ENCODE data around the gene CBX1. TPM values are rescaled to one million over a fixed set of nuclear protein-coding genes. Genes with fewer than 3 reads are reported as not detected.

CBX1 gene
- total and polyA plus RNA-seq, 2 of the 13 experiments (the other 11 are each of a cell fraction or from before 2014, with no cell fraction given), result 17.8 to 108 TPM

DNA sequence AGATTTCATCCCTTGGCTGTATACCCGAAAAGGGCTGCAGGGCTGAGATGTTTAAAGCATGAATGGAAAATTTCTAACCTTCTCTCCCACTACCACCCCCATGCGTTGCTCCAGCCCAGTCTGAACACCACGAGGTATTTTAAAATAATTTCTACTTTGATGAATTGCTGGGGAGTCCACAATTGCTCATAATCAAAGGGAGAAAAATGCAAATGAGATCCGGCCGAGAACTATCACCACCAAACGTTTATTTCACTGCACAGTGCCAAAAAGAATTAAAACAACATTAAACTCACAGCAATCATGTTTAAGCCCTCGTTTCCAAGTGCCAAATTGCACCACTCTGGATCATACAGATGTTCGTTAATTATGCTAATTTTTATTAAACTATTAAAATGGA is 43.0 kb upstream of the CBX1 start (continued):
- TF ChIP-seq ATAD3A (CRISPR knock-in tag; IDR thresholded peaks at IDR 0.05) (no peak), FOXC1 (CRISPR knock-in tag; IDR thresholded peaks at IDR 0.05; ENCODE audit: borderline replicate concordance) (no peak), SOX5 (CRISPR knock-in tag; IDR thresholded peaks at IDR 0.05; ENCODE audit: borderline replicate concordance) (no peak), SMAD3 (CRISPR knock-in tag; IDR thresholded peaks at IDR 0.05) (no peak), ZBTB2 (CRISPR knock-in tag; IDR thresholded peaks at IDR 0.05; ENCODE audit: low read depth) (no peak)

GRCh38 chr17:48143629-48144028 is 42.4 kb upstream of the CBX1 start:
- DNase-seq (ENCODE audit: low spot score) (no peak), FAIRE-seq (no peak), ATAC-seq (no peak; the same call in 1 of the 3 replicates)
- Histone ChIP-seq H3K36me3 (replicated peaks in 1 of 2; ENCODE audit: control insufficient read depth in 1 of 2, insufficient read depth in 2 of 2, low read length in 2 of 2) (no peaks in the 10 kb centered on the region), H3K79me2 (ENCODE audit: insufficient read depth, low read length) (no peaks in the 10 kb centered on the region), H4K20me1 (ENCODE audit: insufficient read depth, low read length) (no peaks in the 10 kb centered on the region), H3K4me1 (ENCODE audit: insufficient read depth, low read length) (no peaks in the 10 kb centered on the region), H3K27ac (ENCODE audit: extremely low read length, insufficient read depth, low read length) (no peak overlapping the region), H3K27me3 (ENCODE audit: control insufficient read depth in 1 of 2, insufficient read depth in 2 of 2, low read length in 2 of 2) (peaks cover 0 to 25% of the 10 kb centered on the region in 2 experiments; a peak in 3 of 5 replicates), H3K9me3 (ENCODE audit: low read length) (no peaks in the 10 kb centered on the region), H2AFZ (ENCODE audit: low read length) (no peak overlapping the region), H3K4me3 (replicated peaks in 1 of 3; ENCODE audit: insufficient read depth in 1 of 3, low read depth in 2 of 3, low read length in 3 of 3) (no peak overlapping the region), H3K9ac (ENCODE audit: insufficient read depth, low read depth, low read length) (no peak overlapping the region), H3K4me2 (ENCODE audit: low read depth, low read length) (no peak overlapping the region)
- intact Hi-C loops (cut with micrococcal nuclease; ENCODE audit: unreplicated experiment), result no loop called here
- BruUV-seq (replicated peaks), result no TSS peak
- TF ChIP-seq, protein P1, sequence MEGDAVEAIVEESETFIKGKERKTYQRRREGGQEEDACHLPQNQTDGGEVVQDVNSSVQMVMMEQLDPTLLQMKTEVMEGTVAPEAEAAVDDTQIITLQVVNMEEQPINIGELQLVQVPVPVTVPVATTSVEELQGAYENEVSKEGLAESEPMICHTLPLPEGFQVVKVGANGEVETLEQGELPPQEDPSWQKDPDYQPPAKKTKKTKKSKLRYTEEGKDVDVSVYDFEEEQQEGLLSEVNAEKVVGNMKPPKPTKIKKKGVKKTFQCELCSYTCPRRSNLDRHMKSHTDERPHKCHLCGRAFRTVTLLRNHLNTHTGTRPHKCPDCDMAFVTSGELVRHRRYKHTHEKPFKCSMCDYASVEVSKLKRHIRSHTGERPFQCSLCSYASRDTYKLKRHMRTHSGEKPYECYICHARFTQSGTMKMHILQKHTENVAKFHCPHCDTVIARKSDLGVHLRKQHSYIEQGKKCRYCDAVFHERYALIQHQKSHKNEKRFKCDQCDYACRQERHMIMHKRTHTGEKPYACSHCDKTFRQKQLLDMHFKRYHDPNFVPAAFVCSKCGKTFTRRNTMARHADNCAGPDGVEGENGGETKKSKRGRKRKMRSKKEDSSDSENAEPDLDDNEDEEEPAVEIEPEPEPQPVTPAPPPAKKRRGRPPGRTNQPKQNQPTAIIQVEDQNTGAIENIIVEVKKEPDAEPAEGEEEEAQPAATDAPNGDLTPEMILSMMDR (CRISPR knock-in tag; IDR thresholded peaks at IDR 0.05), result 0 out of 2 replicates have a peak, but pooled peaks have one; percentile 22
- TF ChIP-seq ZNF570 (CRISPR knock-in tag; IDR thresholded peaks at IDR 0.05; ENCODE audit: borderline replicate concordance), result no peak
- no peak for TF ChIP-seq KDM5B (CRISPR knock-in tag; IDR thresholded peaks at IDR 0.05; ENCODE audit: borderline replicate concordance)
- no peak for TF ChIP-seq FOXC1 (CRISPR knock-in tag; IDR thresholded peaks at IDR 0.05; ENCODE audit: borderline replicate concordance)
- WGBS (ENCODE audit: low lambda C conversion rate), result 4% methylated on average over 6 of the region's 6 CpGs
- in situ Hi-C loops (cut with HindIII; ENCODE audit: extremely low pct_ligation_motif_present, low pct_unique_long_range_greater_than_20kb), result no loop called here
- CTCF ChIA-PET (ENCODE audit: low intra/inter-chr PET ratio, low total read pairs), result no interaction called here
- POLR2A ChIA-PET, result no interaction called here
